Loucy (cell line): ENCODE measurements around the gene CCDC149.

ENCODE experiments used
- EZH2phosphoT487 ChIP-seq: fragments of 200-600 bp; IDR thresholded peaks from 2 replicates; pipeline ENCODE4 v1.6.1; 2018; ENCODE audit warnings: antibody characterized with exemption, mild to moderate bottlenecking, moderate library complexity, borderline replicate concordance
- TF ChIP-seq, protein P1 (sequence below): fragments of 200-600 bp; sonication (generic); conservative IDR thresholded peaks from 2 replicates; pipeline ENCODE4 v1.5.1; 2014; ENCODE audit warnings: mild to moderate bottlenecking, antibody characterized with exemption, low read length

DNA sequence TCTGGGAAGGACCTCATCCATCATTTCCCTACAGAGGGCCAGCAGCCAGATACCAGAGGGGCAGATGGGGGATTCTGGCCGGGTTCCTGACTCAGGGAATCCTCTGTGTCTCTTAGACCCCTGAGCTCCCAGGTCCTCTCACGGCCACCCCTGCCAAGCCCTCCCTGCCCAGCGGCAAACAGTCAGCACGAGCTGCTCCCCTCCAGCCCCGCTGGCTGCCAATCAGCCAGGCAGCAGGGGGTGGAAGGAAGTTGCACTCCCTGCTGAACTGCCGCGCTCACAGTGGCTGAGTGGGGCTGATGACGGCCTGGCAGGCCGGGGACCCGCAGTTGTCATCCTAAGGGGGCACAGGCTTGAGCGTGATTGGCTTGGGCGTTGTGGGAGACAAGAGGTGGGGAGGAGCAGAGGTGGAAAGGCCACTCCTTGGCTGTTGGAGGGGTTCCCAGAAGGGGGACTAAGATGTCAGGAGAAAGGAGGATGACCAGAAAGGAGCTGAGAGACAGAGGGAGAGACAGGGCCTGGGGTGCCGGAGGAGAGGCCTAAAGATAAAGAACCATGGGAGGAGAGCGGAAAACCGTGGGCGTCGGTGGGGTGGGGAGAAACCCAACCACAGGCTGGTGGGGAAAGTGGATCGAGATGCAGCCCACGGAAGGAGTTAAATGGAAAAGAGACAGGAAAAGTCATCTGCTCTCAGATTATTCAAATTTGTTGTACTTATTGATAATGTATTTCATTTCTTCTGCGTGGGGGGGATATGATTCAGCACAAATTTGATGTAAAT lies 4.4 kb upstream of the CCDC149 start:
- TF ChIP-seq, protein P1, sequence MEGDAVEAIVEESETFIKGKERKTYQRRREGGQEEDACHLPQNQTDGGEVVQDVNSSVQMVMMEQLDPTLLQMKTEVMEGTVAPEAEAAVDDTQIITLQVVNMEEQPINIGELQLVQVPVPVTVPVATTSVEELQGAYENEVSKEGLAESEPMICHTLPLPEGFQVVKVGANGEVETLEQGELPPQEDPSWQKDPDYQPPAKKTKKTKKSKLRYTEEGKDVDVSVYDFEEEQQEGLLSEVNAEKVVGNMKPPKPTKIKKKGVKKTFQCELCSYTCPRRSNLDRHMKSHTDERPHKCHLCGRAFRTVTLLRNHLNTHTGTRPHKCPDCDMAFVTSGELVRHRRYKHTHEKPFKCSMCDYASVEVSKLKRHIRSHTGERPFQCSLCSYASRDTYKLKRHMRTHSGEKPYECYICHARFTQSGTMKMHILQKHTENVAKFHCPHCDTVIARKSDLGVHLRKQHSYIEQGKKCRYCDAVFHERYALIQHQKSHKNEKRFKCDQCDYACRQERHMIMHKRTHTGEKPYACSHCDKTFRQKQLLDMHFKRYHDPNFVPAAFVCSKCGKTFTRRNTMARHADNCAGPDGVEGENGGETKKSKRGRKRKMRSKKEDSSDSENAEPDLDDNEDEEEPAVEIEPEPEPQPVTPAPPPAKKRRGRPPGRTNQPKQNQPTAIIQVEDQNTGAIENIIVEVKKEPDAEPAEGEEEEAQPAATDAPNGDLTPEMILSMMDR: no peak
- TF ChIP-seq EZH2phosphoT487: no peak
